HEK293 (cell line): ENCODE results near the gene HOTAIR.

Experiments used
- KLF1 ChIP-seq: fragments of 450-650 bp; formaldehyde crosslinking; IDR thresholded peaks from 2 replicates; pipeline ENCODE4 v1.5.1; 2016; ENCODE audit warnings: missing biosample characterization, missing genetic modification characterization
- ZNF324 ChIP-seq: fragments of 450-650 bp; formaldehyde crosslinking; IDR thresholded peaks from 2 replicates; pipeline ENCODE4 v1.5.1; 2016; ENCODE audit warnings: missing biosample characterization, missing genetic modification characterization
- TF ChIP-seq, protein P1 (sequence below): fragments of 450-650 bp; formaldehyde crosslinking; IDR thresholded peaks from 2 replicates; pipeline ENCODE4 v1.5.1; 2016; ENCODE audit warnings: missing biosample characterization, missing genetic modification characterization

DNA sequence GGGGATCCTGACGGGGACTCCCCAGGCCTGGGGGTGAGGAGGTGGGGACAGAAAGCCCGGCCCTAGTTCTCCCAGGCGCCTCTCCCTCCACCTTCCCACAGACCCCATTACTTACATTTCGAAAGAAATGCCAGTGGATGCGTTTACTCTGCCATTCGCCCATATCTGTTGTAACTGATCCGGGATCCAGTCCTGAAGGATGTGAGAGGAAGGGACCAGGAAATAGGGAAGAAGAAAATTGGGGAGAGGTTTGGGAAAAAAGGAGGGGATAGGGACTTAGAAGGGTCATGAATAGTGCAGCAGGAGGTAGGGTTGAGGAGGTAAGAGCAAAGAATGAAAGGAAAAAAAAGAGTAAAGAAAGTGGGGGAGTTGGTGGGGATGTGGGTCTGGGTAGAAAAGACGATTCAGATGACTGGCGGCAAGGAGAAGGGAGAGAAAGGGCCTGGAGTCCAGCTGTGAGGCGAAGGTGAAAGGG is 18.9 kb downstream of the HOTAIR start:
- TF ChIP-seq ZNF324 (tag by site-specific recombination), result no peak
- TF ChIP-seq, protein P1, sequence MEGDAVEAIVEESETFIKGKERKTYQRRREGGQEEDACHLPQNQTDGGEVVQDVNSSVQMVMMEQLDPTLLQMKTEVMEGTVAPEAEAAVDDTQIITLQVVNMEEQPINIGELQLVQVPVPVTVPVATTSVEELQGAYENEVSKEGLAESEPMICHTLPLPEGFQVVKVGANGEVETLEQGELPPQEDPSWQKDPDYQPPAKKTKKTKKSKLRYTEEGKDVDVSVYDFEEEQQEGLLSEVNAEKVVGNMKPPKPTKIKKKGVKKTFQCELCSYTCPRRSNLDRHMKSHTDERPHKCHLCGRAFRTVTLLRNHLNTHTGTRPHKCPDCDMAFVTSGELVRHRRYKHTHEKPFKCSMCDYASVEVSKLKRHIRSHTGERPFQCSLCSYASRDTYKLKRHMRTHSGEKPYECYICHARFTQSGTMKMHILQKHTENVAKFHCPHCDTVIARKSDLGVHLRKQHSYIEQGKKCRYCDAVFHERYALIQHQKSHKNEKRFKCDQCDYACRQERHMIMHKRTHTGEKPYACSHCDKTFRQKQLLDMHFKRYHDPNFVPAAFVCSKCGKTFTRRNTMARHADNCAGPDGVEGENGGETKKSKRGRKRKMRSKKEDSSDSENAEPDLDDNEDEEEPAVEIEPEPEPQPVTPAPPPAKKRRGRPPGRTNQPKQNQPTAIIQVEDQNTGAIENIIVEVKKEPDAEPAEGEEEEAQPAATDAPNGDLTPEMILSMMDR, result no peak
- TF ChIP-seq KLF1 (tag by site-specific recombination), result no peak
